Fibroblast of skin of left biceps (primary cell): ENCODE data around the gene NUBP1.
"Not testable (repeated sequence)": the region's sequence is repeated elsewhere in the genome, so short reads cannot be mapped to it uniquely, and the experiment has no call there.

Experiments used
- DNase-seq, 2 experiments: peaks; one replicate each; pipeline ENCODE4 v3.0.0-alpha.2; 2013; ENCODE audit warnings: low read depth in 2 of 2

The NUBP1 gene

DNA sequence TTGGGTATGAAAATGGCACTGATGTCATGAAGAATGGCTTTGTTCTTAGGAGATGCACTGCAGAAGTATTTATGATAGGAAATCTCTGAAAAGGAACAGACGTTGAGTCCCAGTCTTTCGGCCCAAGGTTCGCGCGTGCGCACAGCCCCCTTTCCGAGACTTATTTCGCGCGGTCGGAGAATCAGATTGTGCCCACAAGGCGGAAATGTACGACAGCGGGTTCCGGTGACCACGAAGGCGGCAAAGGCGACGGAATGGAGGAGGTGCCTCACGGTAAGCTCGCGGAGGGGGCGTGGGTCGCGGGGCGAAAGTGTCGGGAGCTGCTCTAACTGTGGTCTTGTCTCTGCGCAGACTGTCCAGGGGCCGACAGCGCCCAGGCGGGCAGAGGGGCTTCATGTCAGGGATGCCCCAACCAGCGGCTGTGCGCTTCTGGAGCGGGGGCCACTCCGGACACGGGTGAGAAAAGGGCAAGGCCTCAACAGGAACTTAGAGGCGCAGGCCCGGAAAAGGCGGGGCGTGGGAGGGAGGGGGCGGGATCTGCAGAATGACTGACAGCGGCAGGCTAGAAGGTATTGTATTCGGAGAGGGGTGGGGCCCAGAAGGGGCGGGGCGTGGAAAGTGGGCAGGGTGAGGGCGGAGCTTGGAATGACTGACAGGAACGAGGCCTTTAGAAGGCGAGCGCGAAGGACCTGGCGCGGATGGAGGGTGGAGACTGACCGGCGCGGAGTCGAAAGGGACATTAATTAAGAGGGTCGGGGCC is at the start of gene NUBP1:
Gene NUBP1 (plus strand): TSS at position 233 of the 760 bp plus-strand sequence. CDS start 22 bp downstream, at position 255.
- DNase-seq: peak; percentile 93 to 94

DNA sequence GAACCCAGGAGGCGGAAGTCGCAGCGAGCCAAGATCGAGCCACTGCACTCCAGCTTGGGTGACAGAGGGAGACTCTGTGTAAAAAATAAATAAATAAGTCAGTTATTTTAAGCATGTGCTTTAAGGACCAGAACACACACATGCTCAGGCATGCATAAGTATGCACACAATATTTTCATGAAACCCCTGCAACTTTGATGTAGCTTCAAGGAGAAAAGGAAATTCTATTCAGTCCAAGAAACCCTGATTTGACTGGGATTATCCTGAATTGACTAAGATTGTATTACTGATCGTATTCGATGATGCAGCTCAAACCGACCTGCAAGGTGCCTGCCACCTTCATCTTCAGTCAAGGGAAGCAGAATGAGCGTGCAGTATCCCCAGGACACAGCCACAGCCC is 49.8 kb upstream of the NUBP1 start:
- DNase-seq: no peak

DNA sequence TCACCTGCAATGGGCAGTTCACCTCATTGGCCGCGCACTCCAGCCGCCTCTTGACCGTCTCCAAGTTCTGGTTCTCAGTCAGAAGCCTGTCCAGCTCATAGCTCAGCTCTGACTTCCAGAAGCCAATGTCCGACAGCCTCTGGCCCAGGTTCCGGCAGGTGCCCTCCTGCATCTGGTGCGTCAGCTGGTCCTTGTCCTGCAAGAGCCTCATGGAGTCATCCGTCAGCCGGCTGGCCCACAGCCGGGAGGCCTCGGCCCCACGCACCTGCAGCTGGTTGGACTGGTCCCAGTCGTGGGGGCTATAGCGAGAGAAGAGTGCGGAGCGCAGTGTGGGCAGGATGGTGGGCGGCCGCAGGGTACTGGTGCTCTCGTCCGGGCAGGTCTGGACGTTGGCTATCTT is 49.3 kb upstream of the NUBP1 start:
- no peak for DNase-seq

DNA sequence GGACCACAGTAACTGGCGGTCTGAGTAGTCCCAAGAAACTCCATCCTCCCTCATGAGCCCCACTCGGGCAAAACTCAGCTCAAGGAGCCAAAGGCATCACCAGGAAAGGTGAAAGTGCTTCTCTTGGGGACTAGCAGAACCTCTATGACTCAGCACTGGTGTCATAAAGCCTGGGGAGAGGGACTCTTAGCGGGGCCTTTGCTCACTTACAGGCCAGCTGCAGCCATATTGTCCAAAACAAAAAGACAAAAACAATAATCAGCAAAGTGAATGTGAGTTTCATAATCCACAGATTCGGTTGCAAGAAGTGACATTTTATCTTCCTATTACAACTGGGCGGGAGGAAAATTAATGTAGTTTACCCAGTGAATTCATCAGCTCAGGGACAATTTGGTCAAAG is 48.8 kb upstream of the NUBP1 start, which contains the start of gene TEKT5:
Gene TEKT5 (minus strand): TSS at position 101 of the 400 bp plus-strand sequence. CDS start 57 bp downstream, at position 44.
- DNase-seq: no peak

DNA sequence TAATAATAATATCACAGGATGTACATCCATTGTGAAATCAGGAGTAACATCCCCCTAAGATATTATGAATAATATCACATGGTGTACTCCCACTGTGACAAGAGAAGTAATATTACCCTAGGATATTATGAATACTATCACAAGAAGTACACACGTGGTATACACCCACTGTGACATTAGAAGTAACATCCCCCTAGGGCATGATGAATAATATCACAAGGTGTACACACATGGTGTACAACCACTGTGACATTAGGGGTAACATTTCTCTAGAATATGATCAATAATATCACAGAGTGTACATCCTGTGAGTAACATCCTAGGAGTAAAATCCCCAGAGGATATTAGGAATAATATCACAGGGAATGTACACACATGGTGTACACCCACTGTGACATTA is 43.9 kb upstream of the NUBP1 start:
- DNase-seq: no peak

DNA sequence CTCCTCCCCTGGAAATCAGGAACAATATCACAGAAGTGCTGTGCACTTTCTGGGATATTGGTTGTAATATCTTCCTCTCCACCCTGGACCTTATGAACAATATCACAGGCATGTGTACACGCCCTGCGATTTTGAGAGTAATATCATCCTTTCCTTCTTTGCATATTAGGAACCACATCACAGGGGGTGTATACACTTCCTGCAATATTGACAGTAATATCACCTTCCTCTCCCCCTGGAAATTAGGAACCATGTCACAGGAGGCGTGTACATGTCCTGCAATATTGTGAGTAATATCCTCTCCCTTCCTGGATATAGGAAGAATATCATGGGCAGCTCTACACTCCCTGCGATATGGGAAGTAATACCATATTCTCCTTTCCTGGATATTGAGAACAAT is 34.7 kb upstream of the NUBP1 start:
- DNase-seq: no peak

DNA sequence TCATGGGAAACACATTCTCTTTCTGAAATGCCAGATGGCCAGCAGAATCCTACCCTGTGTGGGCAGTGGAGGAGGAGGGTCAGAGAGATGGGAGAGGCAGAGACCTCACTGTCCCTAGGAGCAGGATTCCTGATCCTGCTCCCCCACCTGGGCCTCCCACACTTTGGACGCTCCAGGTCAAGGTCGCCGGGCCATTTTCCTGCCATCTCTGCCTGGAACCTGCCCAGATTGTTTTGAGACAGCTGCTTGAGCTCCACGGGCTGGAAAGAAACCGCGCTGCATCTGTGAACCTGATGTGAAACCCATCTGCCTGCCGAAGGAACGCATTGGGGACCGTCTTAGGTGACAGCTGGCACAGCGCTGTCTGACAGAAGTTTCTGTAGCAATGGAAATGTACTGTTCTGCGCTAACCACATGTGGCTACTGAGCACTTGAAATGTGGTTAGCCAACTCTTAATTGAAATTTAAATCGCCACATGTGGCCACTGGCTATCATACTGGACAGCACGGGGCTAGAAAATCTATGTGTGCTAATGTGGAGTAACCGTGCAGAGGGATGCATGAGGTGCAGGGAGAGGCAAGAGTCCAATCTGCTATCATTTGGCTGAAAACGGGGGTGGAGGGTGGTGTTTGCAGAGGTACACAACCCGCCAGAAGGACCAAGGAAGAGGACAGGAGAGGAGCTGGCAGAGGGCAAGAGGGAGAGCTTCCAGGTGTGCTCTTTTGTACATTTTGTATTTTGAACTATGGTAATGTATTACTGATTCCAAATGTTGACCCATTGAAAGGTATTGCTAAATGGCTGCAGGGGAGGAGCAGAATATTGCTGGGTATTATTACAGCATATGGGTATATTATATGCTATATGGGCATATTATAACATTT is 15.4 kb upstream of the NUBP1 start:
- DNase-seq: no peak

DNA sequence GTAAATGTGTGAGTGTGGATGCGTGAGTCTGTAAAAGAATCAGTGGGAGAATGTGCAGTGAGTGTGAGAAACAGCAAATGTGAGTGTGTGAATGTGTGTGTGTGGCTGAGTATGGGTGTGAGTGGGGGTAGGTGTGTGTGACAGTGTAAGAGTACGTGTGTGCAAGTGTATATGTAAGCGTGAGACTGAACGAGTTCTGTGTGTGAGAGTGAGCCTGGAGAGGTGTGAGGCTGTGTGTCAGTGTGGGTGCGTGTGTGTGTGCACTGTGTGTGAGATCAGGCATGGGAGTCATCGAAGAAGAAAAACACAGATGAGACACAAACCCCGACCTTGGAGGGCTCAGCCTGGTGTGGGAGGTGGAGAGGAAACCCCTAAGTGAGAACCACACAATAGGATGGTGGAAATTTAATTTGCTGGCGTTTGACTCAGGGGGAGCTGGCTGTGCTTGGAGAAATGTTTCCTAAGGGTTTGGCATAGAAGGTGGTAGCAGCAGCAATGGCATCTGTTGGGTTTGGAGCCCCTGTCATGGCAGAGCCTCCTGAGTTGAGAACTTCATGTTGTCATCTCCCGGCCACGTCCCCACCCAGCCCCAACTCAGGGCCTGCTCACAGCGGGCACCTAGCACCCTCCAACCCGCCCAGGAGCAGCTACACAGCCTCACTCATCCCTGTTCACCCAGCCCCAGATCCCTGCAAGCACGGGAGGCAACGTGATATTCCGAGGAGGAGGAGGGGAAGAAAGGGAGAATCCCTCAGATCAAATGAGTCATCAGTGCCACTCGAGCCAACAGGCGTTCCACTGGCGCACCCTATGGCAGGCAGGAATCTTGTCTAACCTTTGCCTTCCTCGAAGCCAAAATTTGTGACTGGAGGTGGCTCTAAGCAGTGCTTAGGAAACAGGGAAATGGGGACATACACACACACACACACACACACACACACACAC is 14.3 kb upstream of the NUBP1 start:
- DNase-seq: no peak

DNA sequence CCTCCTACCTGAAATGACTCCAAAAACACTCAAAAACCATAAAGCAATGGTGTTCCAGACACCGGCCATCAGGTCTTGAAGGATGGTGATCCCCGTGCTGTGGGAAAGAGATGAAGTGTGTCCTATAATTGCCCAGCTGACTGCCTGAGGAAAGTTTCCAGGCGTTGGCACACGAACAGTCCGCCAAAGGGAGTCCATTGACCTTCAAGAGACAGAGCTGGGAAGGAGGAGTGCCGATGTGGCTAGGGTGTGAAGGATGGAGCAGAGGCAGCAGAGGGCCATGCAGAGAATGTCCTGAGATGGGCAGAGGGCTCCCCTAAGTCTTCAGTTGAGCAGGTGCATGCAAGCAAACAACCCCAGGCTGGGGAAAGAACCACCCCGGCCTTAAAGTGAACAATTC is 11.9 kb upstream of the NUBP1 start:
- no peak for DNase-seq

DNA sequence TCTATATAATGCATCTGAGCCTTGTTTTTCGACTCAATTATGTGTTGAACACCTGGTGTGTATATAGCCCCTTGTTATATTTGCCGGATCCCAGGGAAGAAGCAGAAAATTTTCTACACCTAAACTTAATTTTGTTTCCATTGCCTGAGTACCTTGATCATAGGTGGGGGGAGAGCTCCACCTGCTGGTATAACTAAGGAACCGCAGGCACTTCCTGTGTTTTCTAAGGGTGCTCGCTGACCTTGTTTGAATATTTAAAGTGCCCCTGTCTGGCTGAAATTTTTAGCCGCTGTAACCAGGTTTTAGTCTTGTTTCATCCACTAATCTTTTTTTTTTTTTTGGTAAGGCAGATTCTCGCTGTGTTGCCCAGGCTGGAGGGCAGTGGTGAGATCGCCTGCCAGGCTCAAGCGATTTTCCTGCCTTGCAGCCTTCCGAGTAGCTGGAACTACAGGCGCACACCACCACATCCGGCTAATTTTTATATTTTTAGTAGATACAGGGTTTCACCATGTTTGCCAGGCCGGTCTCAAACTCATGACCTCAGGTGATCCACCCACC is 6.5 kb upstream of the NUBP1 start:
- no peak for DNase-seq

DNA sequence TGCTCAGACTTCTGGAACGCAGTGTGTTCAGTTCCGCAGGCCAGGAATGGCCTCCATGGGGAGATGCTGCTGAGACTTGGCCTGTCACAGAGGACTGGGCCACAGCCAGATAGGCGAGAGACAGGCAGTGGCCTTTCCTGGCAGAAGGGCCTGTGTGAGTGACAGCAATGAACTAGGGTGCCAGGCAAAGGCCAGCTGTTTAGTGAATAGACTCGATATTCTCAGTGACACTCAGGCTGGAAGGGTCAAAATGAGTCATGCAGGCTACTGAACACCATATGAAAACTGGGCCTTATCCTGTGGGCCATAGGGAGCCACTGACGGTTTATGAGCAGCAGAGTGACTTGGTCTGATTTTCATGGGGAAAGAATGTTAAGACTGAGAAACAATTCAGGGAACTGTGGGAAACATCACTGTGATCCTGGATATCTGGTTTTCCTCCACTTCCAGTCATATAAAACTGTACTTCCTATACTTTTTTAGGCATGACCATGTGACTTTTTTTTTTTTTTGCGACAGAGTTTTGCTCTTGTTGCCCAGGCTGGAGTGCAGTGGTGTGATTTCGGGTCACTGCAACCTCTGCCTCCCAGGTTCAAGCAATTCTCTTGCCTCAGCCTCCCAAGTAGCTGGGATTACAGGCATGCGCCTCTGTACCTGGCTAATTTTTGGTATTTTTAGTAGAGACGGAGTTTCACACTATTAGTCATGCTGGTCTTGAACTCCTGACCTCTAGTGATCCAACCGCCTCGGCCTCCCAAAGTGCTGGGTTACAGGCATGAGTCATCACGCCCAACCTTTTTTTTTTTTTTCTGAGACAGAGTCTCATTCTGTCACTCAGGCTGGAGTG is 5.2 kb upstream of the NUBP1 start:
- DNase-seq: no peak

DNA sequence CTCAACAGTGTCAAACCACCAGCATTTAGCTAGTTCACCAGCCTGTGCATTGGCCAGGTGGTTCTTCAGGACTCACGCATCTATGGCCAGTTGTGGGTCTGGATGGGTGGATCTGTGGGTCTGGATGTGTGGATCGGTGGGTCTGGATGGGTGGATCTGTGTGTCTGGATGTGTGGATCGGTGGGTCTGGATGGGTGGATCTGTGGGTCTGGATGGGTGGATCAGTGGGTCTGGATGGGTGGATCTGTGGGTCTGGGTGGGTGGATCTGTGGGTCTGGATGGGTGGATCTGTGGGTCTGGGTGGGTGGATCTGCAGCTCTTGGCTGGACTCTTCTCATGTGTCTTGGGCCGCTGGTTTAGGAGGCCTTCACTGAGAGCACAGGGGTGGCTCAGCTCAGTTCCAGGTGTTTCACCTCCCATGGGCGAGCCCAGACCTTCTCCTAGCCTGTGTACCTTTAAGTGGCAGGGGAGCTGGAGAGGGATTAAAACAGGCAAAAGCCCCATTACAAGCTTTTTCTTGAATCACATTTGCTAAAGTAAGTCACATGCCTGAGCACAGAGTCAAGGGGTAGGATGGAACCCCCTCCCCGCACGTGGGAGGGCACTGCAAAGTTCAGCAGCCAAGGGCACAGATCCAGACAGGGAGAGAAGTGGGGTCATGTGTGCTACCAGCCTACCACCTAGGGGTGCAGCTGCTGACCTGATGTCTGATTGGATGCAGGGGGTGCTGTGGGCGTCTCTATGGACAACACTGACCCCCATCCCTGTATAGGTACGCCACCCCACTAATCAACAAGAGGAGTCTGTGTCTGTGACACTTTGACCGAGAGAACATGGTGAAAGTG is 3.4 kb upstream of the NUBP1 start:
- DNase-seq: no peak

DNA sequence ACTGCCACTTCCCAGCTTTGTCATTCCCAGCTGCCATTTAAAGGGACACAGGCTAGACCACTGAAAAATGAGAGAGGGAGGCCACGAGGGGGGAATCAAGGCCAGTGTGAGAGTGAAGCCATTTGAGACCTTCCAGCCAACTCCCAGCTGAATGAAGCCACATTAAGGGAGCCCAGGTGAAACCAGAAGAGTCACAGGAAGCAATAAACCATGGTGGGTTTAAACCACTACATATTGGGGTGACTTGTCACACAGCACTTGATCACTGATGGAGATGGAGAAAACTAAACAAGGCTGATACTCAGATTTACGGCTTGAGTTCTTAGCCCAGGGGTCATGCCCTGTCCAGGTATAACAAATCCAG is 2.8 kb upstream of the NUBP1 start:
- no peak for DNase-seq

DNA sequence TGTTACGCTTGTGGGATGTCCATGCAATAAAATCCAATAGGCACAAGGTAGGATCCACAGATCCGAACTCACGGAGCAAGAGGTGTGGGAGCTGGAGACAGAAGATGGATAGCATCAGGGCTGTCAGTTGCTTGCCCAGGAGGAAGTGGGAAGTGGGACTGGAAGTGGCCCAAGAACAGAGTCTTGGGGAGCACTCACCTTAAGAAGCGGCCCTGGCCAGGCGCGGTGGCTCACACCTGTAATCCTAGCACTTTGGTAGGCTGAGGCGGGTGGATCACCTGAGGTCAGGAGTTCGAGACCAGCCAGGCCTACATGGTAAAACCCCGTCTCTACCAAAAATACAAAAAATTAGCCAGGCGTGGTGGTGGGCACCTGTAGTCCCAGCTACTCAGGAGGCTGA is 2.4 kb upstream of the NUBP1 start:
- not testable (repeated sequence) for DNase-seq

DNA sequence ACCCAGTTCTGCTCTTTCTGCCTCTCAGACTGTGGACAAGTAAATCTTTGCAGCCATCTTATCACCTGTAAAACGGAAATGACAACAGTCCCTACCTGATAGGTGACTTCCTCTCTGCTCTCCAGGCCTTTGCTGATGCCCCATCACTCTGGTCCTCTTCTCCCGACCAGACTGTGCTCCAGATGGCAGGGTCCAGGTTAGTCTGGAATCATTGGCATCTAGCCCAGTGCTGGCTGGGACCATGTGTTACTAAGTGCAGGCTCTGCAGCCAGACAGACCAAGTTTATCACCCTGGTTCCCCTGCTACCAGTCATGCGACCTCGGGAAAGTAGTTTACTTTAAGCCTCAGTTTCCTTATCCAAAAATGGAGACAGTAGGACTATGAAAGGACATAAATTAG is 1.8 kb upstream of the NUBP1 start:
- DNase-seq: no peak

DNA sequence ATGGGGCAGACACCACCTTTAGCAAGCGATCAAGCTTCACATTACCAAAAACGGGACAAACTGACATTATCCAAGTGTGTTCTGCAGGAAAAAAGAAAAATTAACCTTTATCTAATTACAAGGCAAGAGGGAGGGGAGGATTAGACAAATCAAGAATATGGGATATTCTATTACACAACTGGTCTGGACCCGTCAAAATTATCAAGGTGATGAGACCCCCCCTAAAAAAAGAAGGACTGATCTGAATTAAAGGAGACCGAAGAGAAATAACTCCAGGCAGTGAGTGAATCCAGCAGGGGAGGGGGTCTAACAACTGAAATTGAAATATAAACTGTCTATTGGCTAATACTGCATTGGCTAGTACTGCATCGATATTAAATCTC is 424 bp upstream of the NUBP1 start:
- no peak for DNase-seq

DNA sequence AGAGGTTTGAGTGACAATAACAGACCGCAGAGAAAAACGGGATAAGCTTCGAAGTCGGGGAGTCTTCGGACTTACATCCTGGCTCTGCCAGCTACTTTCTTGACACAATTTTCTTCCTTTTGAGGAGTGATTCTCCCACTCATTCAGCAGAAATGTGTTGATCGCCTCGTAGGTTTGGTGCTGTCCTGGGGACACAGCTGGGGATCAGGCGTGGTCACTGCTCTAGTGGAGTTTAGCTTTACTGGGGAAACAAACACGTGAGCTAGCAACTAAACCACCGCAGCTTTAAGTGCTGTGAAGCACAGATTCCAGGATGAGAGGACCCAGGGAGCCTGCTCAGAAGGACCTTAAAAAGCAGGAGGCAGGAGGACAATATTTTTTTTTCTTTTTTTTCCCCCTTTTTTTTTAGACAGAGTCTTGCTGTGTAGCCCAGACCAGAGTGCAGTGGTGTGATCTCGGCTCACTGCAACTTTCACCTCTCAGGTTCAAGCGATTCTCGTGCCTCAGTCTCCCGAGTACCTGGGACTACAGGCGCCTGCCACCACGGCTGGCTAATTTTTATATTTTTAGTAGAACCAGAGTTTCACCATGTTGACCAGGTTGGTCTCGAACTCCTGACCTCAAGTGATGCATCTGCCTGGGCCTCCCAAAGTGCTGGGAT is 858 bp downstream of the NUBP1 start:
- DNase-seq: no peak

DNA sequence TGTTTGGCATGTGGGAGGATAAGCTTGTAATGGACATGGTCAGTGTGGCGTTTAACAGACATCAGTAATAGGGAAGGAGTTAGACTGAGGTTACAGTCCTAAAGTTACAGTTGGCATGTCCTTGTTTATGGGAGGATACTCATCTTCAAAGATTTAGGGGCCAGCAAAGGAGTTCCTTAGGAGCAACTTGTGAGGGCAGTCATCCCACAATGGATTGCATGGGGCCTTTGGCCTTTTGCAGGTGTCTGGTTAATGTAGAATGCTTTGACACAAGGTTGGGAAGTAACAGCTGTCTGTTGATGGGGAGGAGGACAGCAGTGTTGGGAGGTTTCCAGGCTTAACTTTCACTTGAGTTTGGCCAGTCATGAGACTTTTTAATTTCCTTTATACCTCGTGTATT is 2.2 kb downstream of the NUBP1 start:
- DNase-seq: no peak

DNA sequence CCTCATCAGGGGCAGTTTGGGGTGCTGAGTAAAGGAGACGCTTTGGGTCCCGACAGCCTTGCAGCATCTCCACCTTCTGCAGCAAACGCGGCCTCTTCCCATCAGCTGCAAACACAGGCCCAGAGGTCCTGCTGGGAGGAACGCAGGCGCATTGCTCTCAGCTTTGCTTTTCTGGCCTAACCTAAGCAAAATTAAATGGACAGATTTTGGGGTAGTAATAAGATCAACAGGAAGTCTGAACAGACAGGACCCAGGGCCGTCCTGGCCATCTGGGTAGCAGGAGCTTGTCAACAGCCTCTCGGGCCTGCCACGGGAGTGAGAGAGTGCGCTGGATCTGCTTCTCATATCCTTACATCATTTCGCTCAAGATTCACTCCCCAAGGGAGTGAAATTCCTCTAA is 7.2 kb downstream of the NUBP1 start:
- DNase-seq: no peak
